ENCODE results near the gene CTBP2. TPM values are rescaled to one million over a fixed set of nuclear protein-coding genes. Genes with fewer than 3 reads are reported as not detected.

The CTBP2 gene
- total RNA-seq, 1 experiment from 2014 or later: 75.4 TPM

DNA sequence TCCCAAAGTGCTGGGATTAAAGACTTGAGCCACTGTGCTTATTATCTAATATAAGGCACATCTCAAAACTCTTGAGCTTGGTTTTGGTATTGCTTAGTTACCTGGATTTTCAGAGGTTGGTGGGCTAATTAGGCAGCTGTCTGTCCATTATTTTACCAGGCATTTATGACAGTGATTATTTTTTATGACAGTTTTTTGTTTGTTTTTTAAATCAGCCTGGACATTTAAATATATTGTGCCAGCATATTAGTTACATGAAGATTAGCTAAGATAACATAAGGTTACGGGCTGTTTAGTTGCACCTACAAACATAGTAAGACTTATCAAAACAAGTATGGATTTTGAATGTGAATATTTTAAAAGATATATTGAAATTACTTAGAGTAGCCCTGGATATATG, 221.1 kb downstream of the CTBP2 start:
- H3K27me3 ChIP-seq (replicated peaks): no peaks in the 10 kb centered on the region
- DNase-seq (ENCODE audit: low read depth in 1 of 2, low spot score in 2 of 2): no peak
- no peaks in the 10 kb centered on the region for H3K9me3 ChIP-seq (replicated peaks)
- peaks cover 19% of the 10 kb centered on the region for H3K4me1 ChIP-seq (replicated peaks)
- H3K27ac ChIP-seq: no peak overlapping the region
- no peaks in the 10 kb centered on the region; the same call in 1 of the 2 replicates for H3K36me3 ChIP-seq
- H3K4me3 ChIP-seq: no peak overlapping the region

DNA sequence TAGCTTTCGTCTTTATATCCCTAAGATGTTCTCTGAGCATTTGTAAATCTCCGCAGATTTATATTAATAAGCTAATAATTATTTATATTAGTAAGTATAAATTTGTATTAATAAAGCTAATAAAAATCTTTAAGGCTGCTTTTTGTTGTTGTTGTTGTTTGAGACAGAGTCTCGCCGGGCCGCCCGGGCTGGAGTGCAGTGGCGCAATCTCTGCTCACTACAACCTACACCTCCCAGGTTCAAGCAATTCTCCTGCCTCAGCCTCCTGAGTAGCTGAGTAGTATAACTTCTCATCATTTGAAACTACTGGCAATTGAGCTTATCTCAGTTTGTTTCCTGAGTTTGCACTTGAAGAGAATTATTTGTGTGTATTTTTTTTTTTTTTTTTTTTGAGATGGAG, 223.6 kb downstream of the CTBP2 start:
- no peaks in the 10 kb centered on the region for H3K4me1 ChIP-seq (replicated peaks)
- DNase-seq (ENCODE audit: low read depth in 1 of 2, low spot score in 2 of 2): no peak
- no peak overlapping the region for H3K27ac ChIP-seq
- no peaks in the 10 kb centered on the region for H3K9me3 ChIP-seq (replicated peaks)
- H3K4me3 ChIP-seq: no peak overlapping the region
- H3K36me3 ChIP-seq: no peaks in the 10 kb centered on the region
- no peaks in the 10 kb centered on the region for H3K27me3 ChIP-seq (replicated peaks)

DNA sequence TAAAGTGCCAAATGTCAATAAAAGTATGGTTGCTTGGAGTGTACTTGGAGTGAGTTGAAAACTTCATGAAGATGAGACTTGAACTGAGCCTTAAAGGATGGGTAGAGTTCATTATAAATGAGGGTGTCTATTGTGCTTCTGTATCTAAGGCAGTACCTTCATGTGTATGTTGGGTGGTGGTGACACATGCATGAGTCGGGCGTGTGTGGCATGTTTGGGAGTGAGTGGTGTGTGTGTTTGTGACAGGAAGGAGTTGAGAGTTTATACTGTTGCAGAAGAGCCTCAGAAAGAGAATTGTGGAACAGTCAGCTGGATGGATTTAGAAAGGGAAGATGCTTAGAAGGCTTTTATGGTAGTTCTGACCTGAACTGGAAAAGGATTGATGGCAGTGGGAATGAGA, 224.4 kb downstream of the CTBP2 start:
- Histone ChIP-seq H3K27me3 (replicated peaks) (no peaks in the 10 kb centered on the region), H3K4me1 (replicated peaks) (no peaks in the 10 kb centered on the region), H3K9me3 (replicated peaks) (no peaks in the 10 kb centered on the region), H3K27ac (no peak overlapping the region), H3K4me3 (no peak overlapping the region), H3K36me3 (no peaks in the 10 kb centered on the region)
- DNase-seq (ENCODE audit: low read depth in 1 of 2, low spot score in 2 of 2): no peak

Other genes starting within 250 kb of the CTBP2 start
- gene ZRANB1, start 218.4 kb downstream of the CTBP2 start, total RNA-seq (2014; rRNA removed; shearing (Covaris generic)): 20.8 and 27.1 TPM in 2 replicates